ENCODE data around the gene ORAI3. TPM values are rescaled to one million over a fixed set of nuclear protein-coding genes. Genes with fewer than 3 reads are reported as not detected.

Gene ORAI3
- total and polyA plus RNA-seq, 2 of the 13 experiments (the other 11 are each of a cell fraction or from before 2014, with no cell fraction given), result 11.4 to 32.0 TPM

DNA sequence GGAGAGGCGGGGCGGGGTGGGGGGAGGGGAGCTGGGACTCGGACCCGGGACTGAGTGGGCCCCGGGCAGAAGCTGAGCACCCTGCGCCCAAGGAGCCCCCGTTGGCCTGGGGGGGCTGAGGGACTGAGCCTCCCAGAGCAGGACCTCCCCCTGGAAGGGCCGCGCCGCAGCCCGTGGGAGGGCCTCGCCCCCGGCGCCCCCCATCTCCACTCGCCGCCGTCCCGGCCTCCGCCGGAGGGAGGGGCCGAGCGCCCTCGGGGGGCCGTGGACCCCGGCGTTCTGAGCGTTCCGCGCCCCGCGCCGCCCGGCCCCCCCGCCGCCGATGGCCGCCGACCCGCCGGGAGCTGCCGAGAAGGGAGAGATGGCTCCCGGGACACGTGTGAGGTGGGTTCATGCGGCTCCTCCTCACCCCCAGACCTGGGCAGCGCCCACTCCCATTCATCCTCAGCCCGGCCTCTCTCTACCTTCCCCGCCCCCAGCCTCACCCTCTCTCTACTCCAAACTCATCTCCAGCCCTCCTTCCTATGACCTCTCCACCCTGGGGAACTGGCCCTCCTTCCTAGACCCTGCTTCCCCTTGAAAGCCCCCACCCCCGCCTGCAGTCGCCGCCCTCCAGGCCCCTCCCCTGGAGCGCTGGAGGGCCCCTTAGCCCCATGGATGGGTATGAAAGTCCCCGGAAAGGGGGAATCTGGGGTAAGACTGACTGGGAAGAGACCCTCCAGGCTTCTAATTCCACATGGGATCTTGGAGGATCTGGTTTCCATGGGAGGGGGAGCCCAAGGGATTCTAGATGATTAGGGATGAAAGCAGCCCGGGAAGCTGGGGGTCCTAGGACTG is 24.6 kb upstream of the ORAI3 start (continued):
- TF ChIP-seq, protein P1, sequence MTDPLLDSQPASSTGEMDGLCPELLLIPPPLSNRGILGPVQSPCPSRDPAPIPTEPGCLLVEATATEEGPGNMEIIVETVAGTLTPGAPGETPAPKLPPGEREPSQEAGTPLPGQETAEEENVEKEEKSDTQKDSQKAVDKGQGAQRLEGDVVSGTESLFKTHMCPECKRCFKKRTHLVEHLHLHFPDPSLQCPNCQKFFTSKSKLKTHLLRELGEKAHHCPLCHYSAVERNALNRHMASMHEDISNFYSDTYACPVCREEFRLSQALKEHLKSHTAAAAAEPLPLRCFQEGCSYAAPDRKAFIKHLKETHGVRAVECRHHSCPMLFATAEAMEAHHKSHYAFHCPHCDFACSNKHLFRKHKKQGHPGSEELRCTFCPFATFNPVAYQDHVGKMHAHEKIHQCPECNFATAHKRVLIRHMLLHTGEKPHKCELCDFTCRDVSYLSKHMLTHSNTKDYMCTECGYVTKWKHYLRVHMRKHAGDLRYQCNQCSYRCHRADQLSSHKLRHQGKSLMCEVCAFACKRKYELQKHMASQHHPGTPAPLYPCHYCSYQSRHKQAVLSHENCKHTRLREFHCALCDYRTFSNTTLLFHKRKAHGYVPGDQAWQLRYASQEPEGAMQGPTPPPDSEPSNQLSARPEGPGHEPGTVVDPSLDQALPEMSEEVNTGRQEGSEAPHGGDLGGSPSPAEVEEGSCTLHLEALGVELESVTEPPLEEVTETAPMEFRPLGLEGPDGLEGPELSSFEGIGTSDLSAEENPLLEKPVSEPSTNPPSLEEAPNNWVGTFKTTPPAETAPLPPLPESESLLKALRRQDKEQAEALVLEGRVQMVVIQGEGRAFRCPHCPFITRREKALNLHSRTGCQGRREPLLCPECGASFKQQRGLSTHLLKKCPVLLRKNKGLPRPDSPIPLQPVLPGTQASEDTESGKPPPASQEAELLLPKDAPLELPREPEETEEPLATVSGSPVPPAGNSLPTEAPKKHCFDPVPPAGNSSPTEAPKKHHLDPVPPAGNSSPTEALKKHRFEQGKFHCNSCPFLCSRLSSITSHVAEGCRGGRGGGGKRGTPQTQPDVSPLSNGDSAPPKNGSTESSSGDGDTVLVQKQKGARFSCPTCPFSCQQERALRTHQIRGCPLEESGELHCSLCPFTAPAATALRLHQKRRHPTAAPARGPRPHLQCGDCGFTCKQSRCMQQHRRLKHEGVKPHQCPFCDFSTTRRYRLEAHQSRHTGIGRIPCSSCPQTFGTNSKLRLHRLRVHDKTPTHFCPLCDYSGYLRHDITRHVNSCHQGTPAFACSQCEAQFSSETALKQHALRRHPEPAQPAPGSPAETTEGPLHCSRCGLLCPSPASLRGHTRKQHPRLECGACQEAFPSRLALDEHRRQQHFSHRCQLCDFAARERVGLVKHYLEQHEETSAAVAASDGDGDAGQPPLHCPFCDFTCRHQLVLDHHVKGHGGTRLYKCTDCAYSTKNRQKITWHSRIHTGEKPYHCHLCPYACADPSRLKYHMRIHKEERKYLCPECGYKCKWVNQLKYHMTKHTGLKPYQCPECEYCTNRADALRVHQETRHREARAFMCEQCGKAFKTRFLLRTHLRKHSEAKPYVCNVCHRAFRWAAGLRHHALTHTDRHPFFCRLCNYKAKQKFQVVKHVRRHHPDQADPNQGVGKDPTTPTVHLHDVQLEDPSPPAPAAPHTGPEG (CRISPR knock-in tag; IDR thresholded peaks at IDR 0.05), result no peak
- TF ChIP-seq IKZF4 (CRISPR knock-in tag; IDR thresholded peaks at IDR 0.05; ENCODE audit: borderline replicate concordance, low read depth, not compliant biosample characterization) (peak; percentile 31), ZNF761 (CRISPR knock-in tag; conservative IDR thresholded peaks at IDR 0.05) (no peak), ZNF749 (CRISPR knock-in tag; IDR thresholded peaks at IDR 0.05; ENCODE audit: borderline replicate concordance) (0 out of 2 replicates have a peak, but pooled peaks have one; percentile 31), IKZF5 (CRISPR knock-in tag; IDR thresholded peaks at IDR 0.05) (no peak), ZNF253 (CRISPR knock-in tag; IDR thresholded peaks at IDR 0.05; ENCODE audit: borderline replicate concordance) (no peak), ZNF274 (CRISPR knock-in tag; IDR thresholded peaks at IDR 0.05) (no peak), THAP11 (CRISPR knock-in tag; IDR thresholded peaks at IDR 0.05) (0 out of 2 replicates have a peak, but pooled peaks have one; percentile 19), ZNF12 (CRISPR knock-in tag; IDR thresholded peaks at IDR 0.05) (no peak), MAX (IDR thresholded peaks at IDR 0.05) (0 out of 2 replicates have a peak, but pooled peaks have one; percentile 37), ZNF773 (CRISPR knock-in tag; IDR thresholded peaks at IDR 0.05; ENCODE audit: borderline replicate concordance) (no peak), ZNF841 (CRISPR knock-in tag; IDR thresholded peaks at IDR 0.05; ENCODE audit: borderline replicate concordance) (no peak), ZFP37 (CRISPR knock-in tag; IDR thresholded peaks at IDR 0.05; ENCODE audit: borderline replicate concordance) (no peak), ZNF589 (CRISPR knock-in tag; conservative IDR thresholded peaks at IDR 0.05) (no peak), GATAD2A (CRISPR knock-in tag; IDR thresholded peaks at IDR 0.05) (no peak), ARNT (IDR thresholded peaks at IDR 0.05) (no peak), IRF9 (CRISPR knock-in tag; IDR thresholded peaks at IDR 0.05; ENCODE audit: borderline replicate concordance) (no peak), ZMYM3 (CRISPR knock-in tag; IDR thresholded peaks at IDR 0.05) (no peak), RBFOX2 (IDR thresholded peaks at IDR 0.05; ENCODE audit: low read depth, low read length) (peak; percentile 48; the same call in 1 of the 2 replicates), CC2D1A (CRISPR knock-in tag; IDR thresholded peaks at IDR 0.05) (no peak), RBM39 (IDR thresholded peaks at IDR 0.05; ENCODE audit: low read depth, low read length, poor library complexity, severe bottlenecking) (peak; percentile 21), TBL1XR1 (IDR thresholded peaks at IDR 0.05; ENCODE audit: borderline replicate concordance, low read length, partially characterized antibody) (no peak)
